Glutamatergic neuron (in vitro differentiated cells): ENCODE measurements around the gene LRIG2. TPM values are rescaled to one million over a fixed set of nuclear protein-coding genes. Genes with fewer than 3 reads are reported as not detected.
"Not testable (repeated sequence)": the region's sequence is repeated elsewhere in the genome, so short reads cannot be mapped to it uniquely, and the experiment has no call there.

Experiments used
- DNase-seq: peaks from one replicate; pipeline ENCODE4 v3.0.0; 2022
- H3K27ac Mint-ChIP-seq: one replicate; pipeline ENCODE4 v1.8.0; 2020; ENCODE audit warnings: mild to moderate bottlenecking, mixed read lengths, inconsistent platforms; ENCODE audit not compliant: unreplicated experiment
- H3K27me3 Mint-ChIP-seq: one replicate; pipeline ENCODE4 v1.8.0; 2020; ENCODE audit warnings: mild to moderate bottlenecking, moderate library complexity, mixed read lengths, inconsistent platforms; ENCODE audit not compliant: unreplicated experiment
- H3K36me3 Mint-ChIP-seq: one replicate; pipeline ENCODE4 v1.8.0; 2020; ENCODE audit warnings: mild to moderate bottlenecking, mixed read lengths, inconsistent platforms; ENCODE audit not compliant: unreplicated experiment
- H3K4me1 Mint-ChIP-seq: one replicate; pipeline ENCODE4 v1.8.0; 2020; ENCODE audit warnings: mild to moderate bottlenecking, low read depth, mixed read lengths, inconsistent platforms; ENCODE audit not compliant: unreplicated experiment
- H3K4me3 Mint-ChIP-seq: one replicate; pipeline ENCODE4 v1.8.0; 2020; ENCODE audit warnings: mild to moderate bottlenecking, mixed read lengths, inconsistent platforms; ENCODE audit not compliant: unreplicated experiment
- H3K9me3 Mint-ChIP-seq: one replicate; pipeline ENCODE4 v1.8.0; 2020; ENCODE audit warnings: mild to moderate bottlenecking, moderate library complexity, mixed read lengths, inconsistent platforms; ENCODE audit not compliant: unreplicated experiment
- total RNA-seq: library from RNA; stranded (reverse); fragmentation: NEBNext Ultra II Directional; extraction: Animal tissue kit (Norgen Biotek cat#: 25700); gene quantifications from one replicate; pipeline ENCODE4 v1.2.1, GENCODE V29; 2021; ENCODE audit not compliant: unreplicated experiment
- TF ChIP-seq, protein P1 (sequence below): fragments of 200-600 bp; sonication (generic); IDR thresholded peaks from one replicate; pipeline ENCODE4 v1.5.0; 2021; ENCODE audit not compliant: partially characterized antibody, unreplicated experiment

Gene LRIG2
- total RNA-seq, 1 donor from 2014 or later, result 23.4 TPM

DNA sequence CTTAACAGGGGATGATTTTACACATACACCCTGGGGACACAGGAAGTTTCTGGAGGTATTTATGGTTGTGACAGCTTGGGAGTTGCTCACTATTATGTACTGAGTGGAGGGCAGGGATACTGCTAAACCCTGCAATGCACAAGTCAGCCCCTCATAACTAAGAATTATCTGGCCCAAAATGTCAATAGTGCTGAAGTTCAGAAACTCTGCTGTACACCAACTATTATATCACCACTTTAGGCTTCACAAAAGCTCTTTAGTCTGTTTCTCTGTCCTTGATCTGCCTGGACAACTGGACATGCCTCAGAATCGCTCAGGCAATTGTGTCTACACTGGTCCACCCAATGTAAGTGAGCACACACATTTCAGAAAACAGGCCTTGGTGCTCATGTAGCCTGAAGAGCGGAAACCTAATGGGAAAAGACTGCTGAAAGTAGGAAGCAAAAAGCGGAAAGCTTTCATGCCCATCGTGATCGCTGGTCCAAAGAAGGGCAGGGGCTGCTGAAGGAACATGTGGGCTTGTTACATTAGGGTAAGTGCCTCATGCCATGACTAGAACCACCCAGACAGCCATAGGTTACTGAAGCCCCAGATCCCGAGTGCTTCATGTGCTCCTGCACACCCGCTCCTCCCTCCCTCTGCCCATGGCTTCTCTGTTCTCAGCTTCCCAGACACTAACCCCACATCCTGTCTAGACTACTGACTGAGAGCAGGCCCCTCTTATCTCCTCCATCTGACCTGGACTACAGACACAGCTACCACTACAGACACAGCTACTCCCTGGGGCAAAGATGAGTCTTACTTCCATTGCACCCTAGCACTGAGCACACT lies 73.5 kb downstream of the LRIG2 start:
- no peak for DNase-seq
- Mint-ChIP-seq H3K4me3 (no peak overlapping the region), H3K36me3 (no peaks in the 10 kb centered on the region), H3K9me3 (peaks cover 2% of the 10 kb centered on the region), H3K27me3 (no peaks in the 10 kb centered on the region), H3K4me1 (peaks cover 2% of the 10 kb centered on the region), H3K27ac (no peak overlapping the region)
- TF ChIP-seq, protein P1, sequence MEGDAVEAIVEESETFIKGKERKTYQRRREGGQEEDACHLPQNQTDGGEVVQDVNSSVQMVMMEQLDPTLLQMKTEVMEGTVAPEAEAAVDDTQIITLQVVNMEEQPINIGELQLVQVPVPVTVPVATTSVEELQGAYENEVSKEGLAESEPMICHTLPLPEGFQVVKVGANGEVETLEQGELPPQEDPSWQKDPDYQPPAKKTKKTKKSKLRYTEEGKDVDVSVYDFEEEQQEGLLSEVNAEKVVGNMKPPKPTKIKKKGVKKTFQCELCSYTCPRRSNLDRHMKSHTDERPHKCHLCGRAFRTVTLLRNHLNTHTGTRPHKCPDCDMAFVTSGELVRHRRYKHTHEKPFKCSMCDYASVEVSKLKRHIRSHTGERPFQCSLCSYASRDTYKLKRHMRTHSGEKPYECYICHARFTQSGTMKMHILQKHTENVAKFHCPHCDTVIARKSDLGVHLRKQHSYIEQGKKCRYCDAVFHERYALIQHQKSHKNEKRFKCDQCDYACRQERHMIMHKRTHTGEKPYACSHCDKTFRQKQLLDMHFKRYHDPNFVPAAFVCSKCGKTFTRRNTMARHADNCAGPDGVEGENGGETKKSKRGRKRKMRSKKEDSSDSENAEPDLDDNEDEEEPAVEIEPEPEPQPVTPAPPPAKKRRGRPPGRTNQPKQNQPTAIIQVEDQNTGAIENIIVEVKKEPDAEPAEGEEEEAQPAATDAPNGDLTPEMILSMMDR, result no peak

DNA sequence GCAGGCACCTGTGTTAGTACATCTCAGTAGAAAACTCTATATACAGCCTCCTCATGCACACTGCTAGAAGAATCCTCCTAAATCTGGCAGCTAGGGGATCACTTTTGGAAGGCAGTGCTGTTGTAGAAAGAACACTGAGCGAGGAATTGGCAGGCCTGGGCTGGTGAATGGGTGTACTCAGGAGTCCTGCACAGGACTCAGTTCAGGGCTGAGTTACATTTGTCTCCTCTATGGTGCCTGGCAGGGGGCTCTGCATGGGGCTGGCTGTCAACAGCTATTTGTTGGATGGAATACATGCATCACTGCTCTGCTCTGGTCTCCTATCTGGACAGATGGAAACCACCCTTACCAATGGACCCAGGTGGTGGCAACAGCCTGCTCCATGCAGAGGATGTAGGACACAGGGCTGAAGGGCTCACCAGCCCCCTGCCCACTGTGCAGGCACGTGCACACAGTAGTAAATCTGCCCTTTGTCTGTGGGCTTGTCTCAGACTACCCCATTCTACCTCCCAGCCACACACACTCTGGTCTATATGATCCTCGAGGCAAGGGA lies 74.2 kb downstream of the LRIG2 start:
- Mint-ChIP-seq H3K9me3 (peaks cover 2% of the 10 kb centered on the region), H3K4me3 (no peak overlapping the region), H3K27ac (no peak overlapping the region), H3K4me1 (peaks cover 2% of the 10 kb centered on the region), H3K36me3 (no peaks in the 10 kb centered on the region), H3K27me3 (no peaks in the 10 kb centered on the region)
- TF ChIP-seq, protein P1, result no peak
- no peak for DNase-seq

GRCh38 chr1:113147826-113148225 lies 74.8 kb downstream of the LRIG2 start:
- DNase-seq, result no peak
- peaks cover 2% of the 10 kb centered on the region for H3K4me1 Mint-ChIP-seq
- H3K27ac Mint-ChIP-seq, result no peak overlapping the region
- H3K27me3 Mint-ChIP-seq, result no peaks in the 10 kb centered on the region
- peaks cover 2% of the 10 kb centered on the region for H3K9me3 Mint-ChIP-seq
- H3K4me3 Mint-ChIP-seq, result no peak overlapping the region
- peaks cover under 1% of the 10 kb centered on the region for H3K36me3 Mint-ChIP-seq
- TF ChIP-seq, protein P1, result no peak

GRCh38 chr1:113150494-113150893 lies 77.5 kb downstream of the LRIG2 start:
- H3K27ac Mint-ChIP-seq, H3K4me3 Mint-ChIP-seq, H3K36me3 Mint-ChIP-seq, DNase-seq, H3K9me3 Mint-ChIP-seq, H3K27me3 Mint-ChIP-seq, H3K4me1 Mint-ChIP-seq: not testable (repeated sequence)

- no peaks in the 10 kb centered on the region for H3K9me3 Mint-ChIP-seq
- H3K27me3 Mint-ChIP-seq, result no peaks in the 10 kb centered on the region
- no peaks in the 10 kb centered on the region for H3K4me1 Mint-ChIP-seq
- TF ChIP-seq, protein P1, result no peak
- no peak for DNase-seq
- peaks cover 12% of the 10 kb centered on the region for H3K36me3 Mint-ChIP-seq
- H3K4me3 Mint-ChIP-seq, result no peak overlapping the region
- no peak overlapping the region for H3K27ac Mint-ChIP-seq
Observed at GRCh38 chr1:113153116-113153803, 80.3 kb downstream of the LRIG2 start.
